HEK293 (cell line): ENCODE results near the gene ANAPC5.

Source experiments
- GFI1B ChIP-seq: fragments of 450-650 bp; formaldehyde crosslinking; IDR thresholded peaks from 2 replicates; pipeline ENCODE4 v1.5.1; 2016; ENCODE audit warnings: missing biosample characterization, missing genetic modification characterization
- SP3 ChIP-seq: fragments of 450-650 bp; formaldehyde crosslinking; IDR thresholded peaks from 2 replicates; pipeline ENCODE4 v1.5.1; 2016; ENCODE audit warnings: missing biosample characterization, missing genetic modification characterization
- SP7 ChIP-seq: fragments of 450-650 bp; formaldehyde crosslinking; IDR thresholded peaks from 2 replicates; pipeline ENCODE4 v1.5.1; 2016; ENCODE audit warnings: missing biosample characterization, missing genetic modification characterization
- ZBTB17 ChIP-seq: fragments of 450-650 bp; formaldehyde crosslinking; IDR thresholded peaks from 2 replicates; pipeline ENCODE4 v1.5.1; 2016; ENCODE audit warnings: missing biosample characterization, missing genetic modification characterization
- ZBTB48 ChIP-seq: fragments of 450-650 bp; formaldehyde crosslinking; IDR thresholded peaks from 2 replicates; pipeline ENCODE4 v1.5.1; 2016; ENCODE audit warnings: missing biosample characterization, missing genetic modification characterization
- ZNF23 ChIP-seq: fragments of 450-650 bp; formaldehyde crosslinking; IDR thresholded peaks from 2 replicates; pipeline ENCODE4 v1.5.1; 2016; ENCODE audit warnings: missing biosample characterization, missing genetic modification characterization, borderline replicate concordance
- ZNF433 ChIP-seq: fragments of 450-650 bp; formaldehyde crosslinking; IDR thresholded peaks from 2 replicates; pipeline ENCODE4 v1.5.1; 2016; ENCODE audit warnings: missing biosample characterization, missing genetic modification characterization, low read depth
- ZNF514 ChIP-seq: fragments of 450-650 bp; formaldehyde crosslinking; IDR thresholded peaks from 2 replicates; pipeline ENCODE4 v1.5.1; 2016; ENCODE audit warnings: missing biosample characterization, missing genetic modification characterization
- ZNF558 ChIP-seq: fragments of 450-650 bp; formaldehyde crosslinking; IDR thresholded peaks from 2 replicates; pipeline ENCODE4 v1.5.1; 2016; ENCODE audit warnings: missing biosample characterization, missing genetic modification characterization
- ZNF585B ChIP-seq: fragments of 450-650 bp; formaldehyde crosslinking; IDR thresholded peaks from 2 replicates; pipeline ENCODE4 v1.5.1; 2016; ENCODE audit warnings: missing biosample characterization, missing genetic modification characterization
- ZNF654 ChIP-seq: fragments of 450-650 bp; formaldehyde crosslinking; IDR thresholded peaks from 2 replicates; pipeline ENCODE4 v1.5.1; 2016; ENCODE audit warnings: low read depth, missing biosample characterization, missing genetic modification characterization
- ZNF670 ChIP-seq: fragments of 450-650 bp; formaldehyde crosslinking; IDR thresholded peaks from 2 replicates; pipeline ENCODE4 v1.5.1; 2016; ENCODE audit warnings: missing biosample characterization, missing genetic modification characterization, low read depth
- TF ChIP-seq, protein P1 (sequence below): fragments of 450-650 bp; formaldehyde crosslinking; IDR thresholded peaks from 2 replicates; pipeline ENCODE4 v1.5.1; 2016; ENCODE audit warnings: missing biosample characterization, missing genetic modification characterization, low read depth
- TF ChIP-seq, protein P2 (sequence below): fragments of 450-650 bp; IDR thresholded peaks from 2 replicates; pipeline ENCODE4 v1.5.1; 2018; ENCODE audit warnings: missing biosample characterization, missing genetic modification characterization
- TF ChIP-seq, protein P3 (sequence below): fragments of 450-650 bp; formaldehyde crosslinking; IDR thresholded peaks from 2 replicates; pipeline ENCODE4 v1.5.1; 2016; ENCODE audit warnings: missing biosample characterization, missing genetic modification characterization
- TF ChIP-seq, protein P4 (sequence below): fragments of 450-650 bp; formaldehyde crosslinking; IDR thresholded peaks from 2 replicates; pipeline ENCODE4 v1.5.1; 2016; ENCODE audit warnings: missing biosample characterization, missing genetic modification characterization
- TF ChIP-seq, protein P5 (sequence below): sonication (generic); formaldehyde crosslinking; IDR thresholded peaks from 2 replicates; pipeline ENCODE4 v1.8.1; 2022; ENCODE audit warnings: mild to moderate bottlenecking, moderate library complexity, missing genetic modification reagents
- TF ChIP-seq, protein P6 (sequence below): fragments of 450-650 bp; formaldehyde crosslinking; IDR thresholded peaks from 2 replicates; pipeline ENCODE4 v1.5.1; 2017; ENCODE audit warnings: missing biosample characterization, missing genetic modification characterization
- TF ChIP-seq, protein P7 (sequence below): fragments of 450-650 bp; formaldehyde crosslinking; IDR thresholded peaks from 2 replicates; pipeline ENCODE4 v1.5.1; 2017; ENCODE audit warnings: missing biosample characterization, missing genetic modification characterization
- TF ChIP-seq, protein P8 (sequence below): fragments of 450-650 bp; formaldehyde crosslinking; IDR thresholded peaks from 2 replicates; pipeline ENCODE4 v1.5.1; 2016; ENCODE audit warnings: missing biosample characterization, missing genetic modification characterization
- TF ChIP-seq, protein P9 (sequence below): fragments of 450-650 bp; formaldehyde crosslinking; IDR thresholded peaks from 2 replicates; pipeline ENCODE4 v1.5.1; 2016; ENCODE audit warnings: missing biosample characterization, missing genetic modification characterization

Gene ANAPC5

DNA sequence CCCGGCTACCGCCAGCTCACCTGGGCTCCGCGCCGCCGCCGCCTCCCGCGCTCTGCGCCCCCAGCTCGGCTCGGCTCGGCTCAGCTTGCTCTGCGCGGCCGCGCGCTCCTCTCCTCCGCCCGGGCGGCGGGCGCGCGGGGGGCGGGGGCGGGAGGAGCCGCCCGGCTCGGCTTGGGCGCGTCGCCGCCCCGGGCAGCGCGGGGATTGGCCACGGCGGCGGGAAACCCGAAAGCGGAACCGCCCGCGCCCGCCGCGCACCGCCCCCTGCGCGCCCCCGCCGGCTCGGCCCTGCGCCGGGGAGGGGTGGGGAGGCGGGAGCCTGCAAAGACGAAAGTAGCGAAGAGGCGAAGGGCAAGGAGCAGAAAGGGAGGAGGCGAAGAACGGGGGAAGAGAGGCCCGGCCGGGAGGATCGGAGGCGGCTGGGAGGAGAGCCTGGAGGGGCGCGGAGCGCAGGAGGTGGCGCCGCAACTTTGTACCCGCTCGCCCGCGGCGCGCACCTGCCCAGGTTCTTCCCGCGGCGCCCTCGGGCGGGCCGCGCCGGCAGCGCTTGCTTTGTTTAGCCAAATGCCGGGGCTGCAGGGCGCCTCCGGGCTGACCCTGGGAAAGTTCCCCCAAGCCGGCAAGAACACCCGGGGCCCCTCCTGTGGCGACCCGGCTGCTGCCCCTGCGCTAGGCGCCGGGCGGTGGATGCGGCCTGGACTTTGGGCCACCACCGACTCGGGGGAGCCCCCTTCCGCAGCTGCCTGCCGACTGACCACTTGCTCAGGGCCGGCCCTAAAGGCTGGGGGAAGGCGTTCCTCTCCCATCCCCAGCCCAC lies 55.4 kb downstream of the ANAPC5 start, which contains the start of gene CAMKK2 (continued):
- TF ChIP-seq, protein P1, sequence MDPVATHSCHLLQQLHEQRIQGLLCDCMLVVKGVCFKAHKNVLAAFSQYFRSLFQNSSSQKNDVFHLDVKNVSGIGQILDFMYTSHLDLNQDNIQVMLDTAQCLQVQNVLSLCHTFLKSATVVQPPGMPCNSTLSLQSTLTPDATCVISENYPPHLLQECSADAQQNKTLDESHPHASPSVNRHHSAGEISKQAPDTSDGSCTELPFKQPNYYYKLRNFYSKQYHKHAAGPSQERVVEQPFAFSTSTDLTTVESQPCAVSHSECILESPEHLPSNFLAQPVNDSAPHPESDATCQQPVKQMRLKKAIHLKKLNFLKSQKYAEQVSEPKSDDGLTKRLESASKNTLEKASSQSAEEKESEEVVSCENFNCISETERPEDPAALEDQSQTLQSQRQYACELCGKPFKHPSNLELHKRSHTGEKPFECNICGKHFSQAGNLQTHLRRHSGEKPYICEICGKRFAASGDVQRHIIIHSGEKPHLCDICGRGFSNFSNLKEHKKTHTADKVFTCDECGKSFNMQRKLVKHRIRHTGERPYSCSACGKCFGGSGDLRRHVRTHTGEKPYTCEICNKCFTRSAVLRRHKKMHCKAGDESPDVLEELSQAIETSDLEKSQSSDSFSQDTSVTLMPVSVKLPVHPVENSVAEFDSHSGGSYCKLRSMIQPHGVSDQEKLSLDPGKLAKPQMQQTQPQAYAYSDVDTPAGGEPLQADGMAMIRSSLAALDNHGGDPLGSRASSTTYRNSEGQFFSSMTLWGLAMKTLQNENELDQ (tag by site-specific recombination), result no peak
- TF ChIP-seq ZNF585B (no peak), SP3 (tag by site-specific recombination) (peak; percentile 39), ZNF23 (tag by site-specific recombination) (no peak), SP7 (tag by site-specific recombination) (peak; percentile 67), ZNF514 (tag by site-specific recombination) (no peak), ZNF558 (tag by site-specific recombination) (no peak), ZBTB17 (tag by site-specific recombination) (peak; percentile 27; the same call in 1 of the 2 replicates), ZNF433 (tag by site-specific recombination) (no peak), ZNF670 (no peak), ZBTB48 (no peak), ZNF654 (tag by site-specific recombination) (no peak), GFI1B (no peak)
- TF ChIP-seq, protein P2, sequence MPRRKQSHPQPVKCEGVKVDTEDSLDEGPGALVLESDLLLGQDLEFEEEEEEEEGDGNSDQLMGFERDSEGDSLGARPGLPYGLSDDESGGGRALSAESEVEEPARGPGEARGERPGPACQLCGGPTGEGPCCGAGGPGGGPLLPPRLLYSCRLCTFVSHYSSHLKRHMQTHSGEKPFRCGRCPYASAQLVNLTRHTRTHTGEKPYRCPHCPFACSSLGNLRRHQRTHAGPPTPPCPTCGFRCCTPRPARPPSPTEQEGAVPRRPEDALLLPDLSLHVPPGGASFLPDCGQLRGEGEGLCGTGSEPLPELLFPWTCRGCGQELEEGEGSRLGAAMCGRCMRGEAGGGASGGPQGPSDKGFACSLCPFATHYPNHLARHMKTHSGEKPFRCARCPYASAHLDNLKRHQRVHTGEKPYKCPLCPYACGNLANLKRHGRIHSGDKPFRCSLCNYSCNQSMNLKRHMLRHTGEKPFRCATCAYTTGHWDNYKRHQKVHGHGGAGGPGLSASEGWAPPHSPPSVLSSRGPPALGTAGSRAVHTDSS, result no peak
- TF ChIP-seq, protein P3, sequence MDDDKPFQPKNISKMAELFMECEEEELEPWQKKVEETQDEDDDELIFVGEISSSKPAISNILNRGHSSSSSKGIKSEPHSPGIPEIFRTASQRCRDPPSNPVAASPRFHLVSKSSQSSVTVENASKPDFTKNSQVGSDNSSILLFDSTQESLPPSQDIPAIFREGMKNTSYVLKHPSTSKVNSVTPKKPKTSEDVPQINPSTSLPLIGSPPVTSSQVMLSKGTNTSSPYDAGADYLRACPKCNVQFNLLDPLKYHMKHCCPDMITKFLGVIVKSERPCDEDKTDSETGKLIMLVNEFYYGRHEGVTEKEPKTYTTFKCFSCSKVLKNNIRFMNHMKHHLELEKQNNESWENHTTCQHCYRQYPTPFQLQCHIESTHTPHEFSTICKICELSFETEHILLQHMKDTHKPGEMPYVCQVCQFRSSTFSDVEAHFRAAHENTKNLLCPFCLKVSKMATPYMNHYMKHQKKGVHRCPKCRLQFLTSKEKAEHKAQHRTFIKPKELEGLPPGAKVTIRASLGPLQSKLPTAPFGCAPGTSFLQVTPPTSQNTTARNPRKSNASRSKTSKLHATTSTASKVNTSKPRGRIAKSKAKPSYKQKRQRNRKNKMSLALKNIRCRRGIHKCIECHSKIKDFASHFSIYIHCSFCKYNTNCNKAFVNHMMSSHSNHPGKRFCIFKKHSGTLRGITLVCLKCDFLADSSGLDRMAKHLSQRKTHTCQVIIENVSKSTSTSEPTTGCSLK (tag by site-specific recombination), result no peak
- TF ChIP-seq, protein P4, sequence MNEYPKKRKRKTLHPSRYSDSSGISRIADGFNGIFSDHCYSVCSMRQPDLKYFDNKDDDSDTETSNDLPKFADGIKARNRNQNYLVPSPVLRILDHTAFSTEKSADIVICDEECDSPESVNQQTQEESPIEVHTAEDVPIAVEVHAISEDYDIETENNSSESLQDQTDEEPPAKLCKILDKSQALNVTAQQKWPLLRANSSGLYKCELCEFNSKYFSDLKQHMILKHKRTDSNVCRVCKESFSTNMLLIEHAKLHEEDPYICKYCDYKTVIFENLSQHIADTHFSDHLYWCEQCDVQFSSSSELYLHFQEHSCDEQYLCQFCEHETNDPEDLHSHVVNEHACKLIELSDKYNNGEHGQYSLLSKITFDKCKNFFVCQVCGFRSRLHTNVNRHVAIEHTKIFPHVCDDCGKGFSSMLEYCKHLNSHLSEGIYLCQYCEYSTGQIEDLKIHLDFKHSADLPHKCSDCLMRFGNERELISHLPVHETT (tag by site-specific recombination), result no peak
- TF ChIP-seq, protein P5, sequence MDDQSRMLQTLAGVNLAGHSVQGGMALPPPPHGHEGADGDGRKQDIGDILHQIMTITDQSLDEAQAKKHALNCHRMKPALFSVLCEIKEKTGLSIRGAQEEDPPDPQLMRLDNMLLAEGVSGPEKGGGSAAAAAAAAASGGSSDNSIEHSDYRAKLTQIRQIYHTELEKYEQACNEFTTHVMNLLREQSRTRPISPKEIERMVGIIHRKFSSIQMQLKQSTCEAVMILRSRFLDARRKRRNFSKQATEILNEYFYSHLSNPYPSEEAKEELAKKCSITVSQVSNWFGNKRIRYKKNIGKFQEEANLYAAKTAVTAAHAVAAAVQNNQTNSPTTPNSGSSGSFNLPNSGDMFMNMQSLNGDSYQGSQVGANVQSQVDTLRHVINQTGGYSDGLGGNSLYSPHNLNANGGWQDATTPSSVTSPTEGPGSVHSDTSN (CRISPR knock-in tag), result 0 out of 2 replicates have a peak, but pooled peaks have one; percentile 50
- TF ChIP-seq, protein P6, sequence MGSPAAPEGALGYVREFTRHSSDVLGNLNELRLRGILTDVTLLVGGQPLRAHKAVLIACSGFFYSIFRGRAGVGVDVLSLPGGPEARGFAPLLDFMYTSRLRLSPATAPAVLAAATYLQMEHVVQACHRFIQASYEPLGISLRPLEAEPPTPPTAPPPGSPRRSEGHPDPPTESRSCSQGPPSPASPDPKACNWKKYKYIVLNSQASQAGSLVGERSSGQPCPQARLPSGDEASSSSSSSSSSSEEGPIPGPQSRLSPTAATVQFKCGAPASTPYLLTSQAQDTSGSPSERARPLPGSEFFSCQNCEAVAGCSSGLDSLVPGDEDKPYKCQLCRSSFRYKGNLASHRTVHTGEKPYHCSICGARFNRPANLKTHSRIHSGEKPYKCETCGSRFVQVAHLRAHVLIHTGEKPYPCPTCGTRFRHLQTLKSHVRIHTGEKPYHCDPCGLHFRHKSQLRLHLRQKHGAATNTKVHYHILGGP (tag by site-specific recombination), result no peak
- TF ChIP-seq, protein P7, sequence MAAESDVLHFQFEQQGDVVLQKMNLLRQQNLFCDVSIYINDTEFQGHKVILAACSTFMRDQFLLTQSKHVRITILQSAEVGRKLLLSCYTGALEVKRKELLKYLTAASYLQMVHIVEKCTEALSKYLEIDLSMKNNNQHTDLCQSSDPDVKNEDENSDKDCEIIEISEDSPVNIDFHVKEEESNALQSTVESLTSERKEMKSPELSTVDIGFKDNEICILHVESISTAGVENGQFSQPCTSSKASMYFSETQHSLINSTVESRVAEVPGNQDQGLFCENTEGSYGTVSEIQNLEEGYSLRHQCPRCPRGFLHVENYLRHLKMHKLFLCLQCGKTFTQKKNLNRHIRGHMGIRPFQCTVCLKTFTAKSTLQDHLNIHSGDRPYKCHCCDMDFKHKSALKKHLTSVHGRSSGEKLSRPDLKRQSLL (tag by site-specific recombination), result no peak
- TF ChIP-seq, protein P8, sequence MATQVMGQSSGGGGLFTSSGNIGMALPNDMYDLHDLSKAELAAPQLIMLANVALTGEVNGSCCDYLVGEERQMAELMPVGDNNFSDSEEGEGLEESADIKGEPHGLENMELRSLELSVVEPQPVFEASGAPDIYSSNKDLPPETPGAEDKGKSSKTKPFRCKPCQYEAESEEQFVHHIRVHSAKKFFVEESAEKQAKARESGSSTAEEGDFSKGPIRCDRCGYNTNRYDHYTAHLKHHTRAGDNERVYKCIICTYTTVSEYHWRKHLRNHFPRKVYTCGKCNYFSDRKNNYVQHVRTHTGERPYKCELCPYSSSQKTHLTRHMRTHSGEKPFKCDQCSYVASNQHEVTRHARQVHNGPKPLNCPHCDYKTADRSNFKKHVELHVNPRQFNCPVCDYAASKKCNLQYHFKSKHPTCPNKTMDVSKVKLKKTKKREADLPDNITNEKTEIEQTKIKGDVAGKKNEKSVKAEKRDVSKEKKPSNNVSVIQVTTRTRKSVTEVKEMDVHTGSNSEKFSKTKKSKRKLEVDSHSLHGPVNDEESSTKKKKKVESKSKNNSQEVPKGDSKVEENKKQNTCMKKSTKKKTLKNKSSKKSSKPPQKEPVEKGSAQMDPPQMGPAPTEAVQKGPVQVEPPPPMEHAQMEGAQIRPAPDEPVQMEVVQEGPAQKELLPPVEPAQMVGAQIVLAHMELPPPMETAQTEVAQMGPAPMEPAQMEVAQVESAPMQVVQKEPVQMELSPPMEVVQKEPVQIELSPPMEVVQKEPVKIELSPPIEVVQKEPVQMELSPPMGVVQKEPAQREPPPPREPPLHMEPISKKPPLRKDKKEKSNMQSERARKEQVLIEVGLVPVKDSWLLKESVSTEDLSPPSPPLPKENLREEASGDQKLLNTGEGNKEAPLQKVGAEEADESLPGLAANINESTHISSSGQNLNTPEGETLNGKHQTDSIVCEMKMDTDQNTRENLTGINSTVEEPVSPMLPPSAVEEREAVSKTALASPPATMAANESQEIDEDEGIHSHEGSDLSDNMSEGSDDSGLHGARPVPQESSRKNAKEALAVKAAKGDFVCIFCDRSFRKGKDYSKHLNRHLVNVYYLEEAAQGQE (tag by site-specific recombination), result peak; percentile 27; the same call in 1 of the 2 replicates
- TF ChIP-seq, protein P9, sequence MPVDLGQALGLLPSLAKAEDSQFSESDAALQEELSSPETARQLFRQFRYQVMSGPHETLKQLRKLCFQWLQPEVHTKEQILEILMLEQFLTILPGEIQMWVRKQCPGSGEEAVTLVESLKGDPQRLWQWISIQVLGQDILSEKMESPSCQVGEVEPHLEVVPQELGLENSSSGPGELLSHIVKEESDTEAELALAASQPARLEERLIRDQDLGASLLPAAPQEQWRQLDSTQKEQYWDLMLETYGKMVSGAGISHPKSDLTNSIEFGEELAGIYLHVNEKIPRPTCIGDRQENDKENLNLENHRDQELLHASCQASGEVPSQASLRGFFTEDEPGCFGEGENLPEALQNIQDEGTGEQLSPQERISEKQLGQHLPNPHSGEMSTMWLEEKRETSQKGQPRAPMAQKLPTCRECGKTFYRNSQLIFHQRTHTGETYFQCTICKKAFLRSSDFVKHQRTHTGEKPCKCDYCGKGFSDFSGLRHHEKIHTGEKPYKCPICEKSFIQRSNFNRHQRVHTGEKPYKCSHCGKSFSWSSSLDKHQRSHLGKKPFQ (tag by site-specific recombination), result no peak
